Fibroblast of peridontal ligament (primary cell): Measurements from ENCODE around the gene JADE2.
"Not testable (repeated sequence)": the region's sequence is repeated elsewhere in the genome, so short reads cannot be mapped to it uniquely, and the experiment has no call there.

ENCODE experiments used
- DNase-seq: peaks from one replicate; pipeline ENCODE4 v3.0.0-alpha.2; 2010; ENCODE audit errors: extremely low read depth

The JADE2 gene

GRCh38 chr5:134551901-134552300, 26.4 kb downstream of the JADE2 start:
- no peak for DNase-seq

- peak; percentile 98 for DNase-seq
Observed at GRCh38 chr5:134552301-134552700, 26.8 kb downstream of the JADE2 start.

- DNase-seq = not testable (repeated sequence)
Observed at GRCh38 chr5:134552716-134553115, 27.2 kb downstream of the JADE2 start.

GRCh38 chr5:134553821-134554267, 28.4 kb downstream of the JADE2 start:
- DNase-seq = peak; percentile 22

GRCh38 chr5:134554319-134555222, 29.1 kb downstream of the JADE2 start:
- DNase-seq = peak; percentile 79

- no peak for DNase-seq
Observed at GRCh38 chr5:134555223-134555889, 29.9 kb downstream of the JADE2 start.

GRCh38 chr5:134555890-134556311, 30.4 kb downstream of the JADE2 start:
- peak; percentile 70 for DNase-seq

GRCh38 chr5:134556588-134556987, 31.1 kb downstream of the JADE2 start:
- DNase-seq = not testable (repeated sequence)

- no peak for DNase-seq
Observed at GRCh38 chr5:134556994-134557393, 31.5 kb downstream of the JADE2 start.

GRCh38 chr5:134559672-134560071, 34.2 kb downstream of the JADE2 start:
- DNase-seq = no peak

GRCh38 chr5:134560698-134561097, 35.2 kb downstream of the JADE2 start:
- no peak for DNase-seq

- peak; percentile 51 for DNase-seq
Observed at GRCh38 chr5:134561871-134562296, 36.4 kb downstream of the JADE2 start.

GRCh38 chr5:134563221-134563620, 37.8 kb downstream of the JADE2 start:
- DNase-seq = no peak

- no peak for DNase-seq
Observed at GRCh38 chr5:134563962-134564361, 38.5 kb downstream of the JADE2 start.

- DNase-seq = no peak
Observed at GRCh38 chr5:134564396-134564795, 38.9 kb downstream of the JADE2 start.

GRCh38 chr5:134565791-134566740, 40.6 kb downstream of the JADE2 start:
- no peak for DNase-seq

- no peak for DNase-seq
Observed at GRCh38 chr5:134566741-134567221, 41.3 kb downstream of the JADE2 start.

- DNase-seq = peak; percentile 42
Observed at GRCh38 chr5:134567641-134568336, 42.3 kb downstream of the JADE2 start.

- DNase-seq = no peak
Observed at GRCh38 chr5:134568337-134568700, 42.8 kb downstream of the JADE2 start.

GRCh38 chr5:134568761-134569695, 43.6 kb downstream of the JADE2 start:
- peak; percentile 43 for DNase-seq
